GM12878 (cell line): ENCODE data around the gene PAPOLA. TPM values are rescaled to one million over a fixed set of nuclear protein-coding genes. Genes with fewer than 3 reads are reported as not detected.

ENCODE experiments used
- ATAC-seq: fragments of 200-7000 bp; cut with Tn5 transposase; 3 replicates; pipeline ENCODE4 v1.9.1; 2020; ENCODE audit warnings: mild to moderate bottlenecking, moderate library complexity
- BruUV-seq: library from RNA; stranded (reverse); fragments of 400-500 nt; replicated peaks from 2 replicates; lab custom pipeline; 2021; lab: Mats Ljungman, UMichigan
- CTCF ChIA-PET: fragments of 300-600 bp; sonication (Branson Sonifier 250); formaldehyde crosslinking; extraction: SDS; loops from one replicate; lab custom pipeline; 2021; ENCODE audit warnings: inconsistent platforms; lab: Yijun Ruan, JAX
- POLR2A ChIA-PET: fragments of 350-600 bp; formaldehyde crosslinking; extraction: SDS; loops from one replicate; lab custom pipeline; 2021; ENCODE audit warnings: inconsistent platforms; lab: Charles Lee
- RAD21 ChIA-PET: fragments of 300-600 bp; sonication (Branson Sonifier 250); formaldehyde crosslinking; loops from one replicate; lab custom pipeline; 2023; ENCODE audit warnings: antibody characterized with exemption; ENCODE audit not compliant: unreplicated experiment; lab: Charles Lee
- SMC1A ChIA-PET: fragments of 300-600 bp; sonication (Branson Sonifier 250); formaldehyde crosslinking; loops from one replicate; lab custom pipeline; 2023; ENCODE audit not compliant: unreplicated experiment, uncharacterized antibody; lab: Charles Lee
- DNase-seq: peaks from one replicate; pipeline ENCODE4 v3.0.0-alpha.2; 2011; ENCODE audit warnings: low read depth, low spot score
- FAIRE-seq: peaks from 3 replicates; lab custom pipeline; 2011; peaks lifted over from hg19 to GRCh38; lab: Jason Lieb, UNC
- H2AFZ ChIP-seq: 2 replicates; pipeline ENCODE4 v1.6.0; 2011; ENCODE audit warnings: low read depth, low read length, control low read depth; ENCODE audit not compliant: control insufficient read depth
- H3K27ac ChIP-seq: 2 replicates; pipeline ENCODE4 v1.5.1; 2011; ENCODE audit warnings: control low read depth; ENCODE audit not compliant: control insufficient read depth, insufficient read depth
- H3K27me3 ChIP-seq, 2 experiments: replicated peaks in 1 of 2; 2 replicates each; pipeline versions ENCODE4 v1.6.0 to v1.6.1; 2011; ENCODE audit warnings: low read length in 1 of 2; ENCODE audit not compliant: control insufficient read depth in 2 of 2, insufficient read depth in 2 of 2
- H3K36me3 ChIP-seq, 2 experiments: 2 replicates each; pipeline ENCODE4 v1.5.1; 2011; ENCODE audit warnings: low read length in 1 of 2; ENCODE audit not compliant: control insufficient read depth in 2 of 2, insufficient read depth in 2 of 2
- H3K4me1 ChIP-seq: 2 replicates; pipeline ENCODE4 v1.6.1; 2011; ENCODE audit warnings: mild to moderate bottlenecking, low read length, moderate library complexity, mixed read lengths; ENCODE audit not compliant: control insufficient read depth, insufficient read depth
- H3K4me2 ChIP-seq: 2 replicates; pipeline ENCODE4 v1.6.0; 2011; ENCODE audit warnings: control low read depth; ENCODE audit not compliant: control insufficient read depth, insufficient read depth
- H3K4me3 ChIP-seq: fragments of 200-600 bp; sonication (generic); 2 replicates; pipeline ENCODE4 v1.5.1; 2016
- H3K79me2 ChIP-seq: 2 replicates; pipeline ENCODE4 v1.6.0; 2011; ENCODE audit warnings: low read length; ENCODE audit not compliant: control insufficient read depth, insufficient read depth
- H3K9ac ChIP-seq: 2 replicates; pipeline ENCODE4 v1.8.0; 2011; ENCODE audit warnings: low read length, control low read depth, mixed read lengths; ENCODE audit not compliant: control insufficient read depth, insufficient read depth
- H3K9me3 ChIP-seq: replicated peaks from 3 replicates; pipeline ENCODE4 v1.5.1; 2011; ENCODE audit warnings: mild to moderate bottlenecking, low read length; ENCODE audit not compliant: control insufficient read depth, insufficient read depth
- H4K20me1 ChIP-seq: 2 replicates; pipeline ENCODE4 v1.6.0; 2011; ENCODE audit not compliant: control insufficient read depth, insufficient read depth
- EP300 ChIP-seq, 2 experiments: fragments of 150-350 bp in 1 of 2; IDR thresholded peaks; 2 replicates each; pipeline ENCODE4 v1.6.1; 2011 to 2012; ENCODE audit warnings: low read depth in 2 of 2, low read length in 2 of 2, borderline replicate concordance in 1 of 2, improper control_type of control experiment in 1 of 2, inconsistent platforms in 1 of 2; ENCODE audit not compliant: control insufficient read depth in 1 of 2
- SMC3 ChIP-seq: IDR thresholded peaks from 2 replicates; pipeline ENCODE4 v1.6.1; 2011; ENCODE audit warnings: low read length, improper control_type of control experiment, borderline replicate concordance
- YBX1 ChIP-seq: fragments of 450-650 bp; IDR thresholded peaks from 2 replicates; pipeline ENCODE4 v1.6.1; 2016; ENCODE audit warnings: antibody characterized with exemption
- WGBS: methylation state at CpG from one replicate; pipeline ENCODE4 v1.1.6; 2016; ENCODE audit warnings: low lambda C conversion rate; ENCODE audit not compliant: insufficient replicate concordance, insufficient coverage; ENCODE audit errors: missing lambda C conversion rate; 5-methylcytosine and 5-hydroxymethylcytosine counted together
- in situ Hi-C: fragments of 300-500 bp; cut with MboI; formaldehyde crosslinking; loops from 9 replicates; pipeline ENCODE4 v1.14.3; 2018; ENCODE audit warnings: mixed read lengths
- intact Hi-C: fragments of 100-400 bp; cut with micrococcal nuclease; formaldehyde crosslinking; loops from one replicate; pipeline ENCODE4 v1.14.2; 2022; ENCODE audit not compliant: unreplicated experiment
- polyA plus RNA-seq, 11 experiments: library from polyadenylated mRNA; depleted of rRNA in 4 of 11; unstranded in 6 of 11; stranded (reverse) in 5 of 11; fragments of >200 nt; fragmentation: Nextera tagmentation in 4 of 11; fragmentation: Illumina TruSeq in 1 of 11; extraction: Ambion mirVana in 4 of 11; extraction: Trizol in 1 of 11; gene quantifications; 1 replicate in 1 of 11; 2 replicates in 10 of 11; pipeline versions ENCODE4 v1.2.1 to v1.2.3, GENCODE V29; 2011 to 2016; ENCODE audit warnings: inconsistent platforms in 2 of 11, missing spikeins in 2 of 11, low read depth in 1 of 11
- total RNA-seq, 4 experiments: library from RNA; depleted of rRNA in 3 of 4; stranded (reverse); fragments of >200 nt in 3 of 4; fragmentation: Illumina TruSeq in 1 of 4; extraction: Trizol in 1 of 4; gene quantifications; 2 replicates each; pipeline versions ENCODE4 v1.2.1 to v1.2.3, GENCODE V29; 2013 to 2021
- TF ChIP-seq, protein P1 (sequence below): IDR thresholded peaks from 2 replicates; pipeline ENCODE4 v1.6.1; 2011; ENCODE audit warnings: mild to moderate bottlenecking, low read depth, low read length, moderate library complexity; ENCODE audit not compliant: insufficient replicate concordance

The PAPOLA gene
- total and polyA plus RNA-seq, 10 of the 15 experiments (the other 5 are each of a cell fraction or from before 2014, with no cell fraction given): 46.0 to 185 (median 114) TPM

DNA sequence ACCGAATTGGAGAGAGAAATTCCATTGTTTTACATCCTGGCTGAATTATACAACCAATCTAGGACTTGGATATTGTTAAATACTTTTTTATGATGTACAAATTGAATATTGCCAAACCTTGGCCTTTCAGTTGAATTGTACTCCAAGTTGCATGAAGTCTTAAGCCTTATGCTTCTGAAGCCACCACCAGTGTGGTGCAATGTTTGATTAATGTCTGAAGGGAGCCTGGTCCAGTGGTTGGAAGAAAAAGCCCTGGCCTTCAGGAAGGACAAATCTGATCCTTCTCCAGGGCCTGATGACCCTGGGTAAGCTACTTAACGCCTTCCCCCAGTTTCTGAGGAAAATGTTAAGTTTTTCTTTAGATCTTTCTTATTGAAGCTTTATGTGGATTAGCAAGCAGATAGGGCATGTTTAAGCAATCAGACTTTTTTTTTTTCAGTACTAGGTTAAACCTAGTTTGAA is 72.0 kb downstream of the PAPOLA start:
- no peaks in the 10 kb centered on the region for H4K20me1 ChIP-seq
- DNase-seq: no peak
- no peak overlapping the region for H3K4me2 ChIP-seq
- ChIA-PET CTCF (interaction anchor here (0.5 to 1.6 kb wide), 4 partner anchors 8 to 894 kb away, joined by 3 read pairs; no protein-coding TSS in a partner anchor), RAD21 (no interaction called here), SMC1A (interaction anchor here (0.5 to 1.6 kb wide), 2 partner anchors 10 to 85 kb away, joined by 3 to 4 read pairs; no protein-coding TSS in a partner anchor), POLR2A (no interaction called here)
- no peak overlapping the region for H3K4me3 ChIP-seq
- no peak for TF ChIP-seq SMC3
- TF ChIP-seq, protein P1, sequence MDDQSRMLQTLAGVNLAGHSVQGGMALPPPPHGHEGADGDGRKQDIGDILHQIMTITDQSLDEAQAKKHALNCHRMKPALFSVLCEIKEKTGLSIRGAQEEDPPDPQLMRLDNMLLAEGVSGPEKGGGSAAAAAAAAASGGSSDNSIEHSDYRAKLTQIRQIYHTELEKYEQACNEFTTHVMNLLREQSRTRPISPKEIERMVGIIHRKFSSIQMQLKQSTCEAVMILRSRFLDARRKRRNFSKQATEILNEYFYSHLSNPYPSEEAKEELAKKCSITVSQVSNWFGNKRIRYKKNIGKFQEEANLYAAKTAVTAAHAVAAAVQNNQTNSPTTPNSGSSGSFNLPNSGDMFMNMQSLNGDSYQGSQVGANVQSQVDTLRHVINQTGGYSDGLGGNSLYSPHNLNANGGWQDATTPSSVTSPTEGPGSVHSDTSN: no peak
- no peak for TF ChIP-seq YBX1
- TF ChIP-seq EP300 (IDR thresholded peaks at IDR 0.05; ENCODE audit: borderline replicate concordance in 1 of 2, control insufficient read depth in 1 of 2, low read depth in 2 of 2, low read length in 2 of 2): no peak
- H3K9ac ChIP-seq: no peak overlapping the region
- no peak overlapping the region for H3K27ac ChIP-seq
- no peak for ATAC-seq
- BruUV-seq: no TSS peak
- no peaks in the 10 kb centered on the region for H3K4me1 ChIP-seq
- H3K27me3 ChIP-seq: no peaks in the 10 kb centered on the region
- FAIRE-seq: no peak
- H2AFZ ChIP-seq: no peak overlapping the region
- intact Hi-C loops: no loop called here
- 100% methylated on average over 2 of the region's 2 CpGs for WGBS
- H3K79me2 ChIP-seq: no peaks in the 10 kb centered on the region
- H3K36me3 ChIP-seq: peaks cover 0 to 4% of the 10 kb centered on the region in 2 experiments; a peak in 1 of 4 replicates
- no peaks in the 10 kb centered on the region for H3K9me3 ChIP-seq
- in situ Hi-C loops: no loop called here
